Nephron (organoid): ENCODE measurements around the gene PACSIN2.
A peak's percentile ranks its signal among the peaks of the same experiment; 100 is the strongest.
"Not testable (repeated sequence)": the region's sequence is repeated elsewhere in the genome, so short reads cannot be mapped to it uniquely, and the experiment has no call there.

Source experiments
- H3K27ac Mint-ChIP-seq, 3 experiments: 2 replicates each; pipeline ENCODE4 v1.8.0; 2020; ENCODE audit warnings: mixed read lengths in 3 of 3, mild to moderate bottlenecking in 2 of 3, moderate library complexity in 1 of 3
- H3K27me3 Mint-ChIP-seq: 2 replicates; pipeline ENCODE4 v1.8.0; 2021; ENCODE audit warnings: low read depth, mild to moderate bottlenecking, moderate library complexity, mixed read lengths
- H3K36me3 Mint-ChIP-seq: 2 replicates; pipeline ENCODE4 v1.8.0; 2020; ENCODE audit warnings: low read depth, mixed read lengths
- H3K4me1 Mint-ChIP-seq: 2 replicates; pipeline ENCODE4 v1.8.0; 2020; ENCODE audit warnings: mixed read lengths
- H3K4me3 Mint-ChIP-seq, 3 experiments: 2 replicates each; pipeline ENCODE4 v1.8.0; 2020; ENCODE audit warnings: mild to moderate bottlenecking in 3 of 3, mixed read lengths in 3 of 3, moderate library complexity in 2 of 3
- H3K9me3 Mint-ChIP-seq: 2 replicates; pipeline ENCODE4 v1.8.0; 2020; ENCODE audit warnings: mixed read lengths
- CTCF ChIP-seq, 3 experiments: fragments of 200-600 bp; sonication (generic); IDR thresholded peaks; one replicate each; pipeline ENCODE4 v1.5.0; 2021; ENCODE audit warnings: antibody characterized with exemption in 3 of 3; ENCODE audit not compliant: unreplicated experiment in 3 of 3

The PACSIN2 gene

DNA sequence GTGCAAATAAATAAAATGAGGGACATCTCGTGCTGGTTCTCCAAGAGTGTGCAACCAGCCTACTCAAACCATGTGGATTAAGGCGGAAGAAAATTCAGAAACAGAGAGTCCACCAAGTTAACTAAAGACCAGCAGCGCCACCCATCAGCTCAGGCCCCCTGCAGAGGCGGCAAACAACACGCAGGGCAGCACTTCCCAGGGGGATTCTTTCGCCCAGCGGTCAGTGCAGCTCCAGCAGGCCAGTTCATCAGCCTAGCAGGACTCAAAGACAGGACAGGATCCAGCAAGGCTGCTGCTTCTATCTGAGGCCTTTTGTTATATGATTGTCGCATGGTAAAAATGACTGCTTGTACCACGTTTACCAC lies 51.7 kb downstream of the PACSIN2 start:
- H3K27ac Mint-ChIP-seq = no peak overlapping the region
- no peak for TF ChIP-seq CTCF (IDR thresholded peaks at IDR 0.05; ENCODE audit: unreplicated experiment in 3 of 3)
- no peaks in the 10 kb centered on the region for H3K9me3 Mint-ChIP-seq
- H3K4me3 Mint-ChIP-seq = no peak overlapping the region
- H3K27me3 Mint-ChIP-seq = no peaks in the 10 kb centered on the region
- H3K36me3 Mint-ChIP-seq = peaks cover 25% of the 10 kb centered on the region
- peaks cover 73% of the 10 kb centered on the region for H3K4me1 Mint-ChIP-seq

- peaks cover 75% of the 10 kb centered on the region for H3K4me1 Mint-ChIP-seq
- H3K36me3 Mint-ChIP-seq = peaks cover 20% of the 10 kb centered on the region
- no peak for TF ChIP-seq CTCF (IDR thresholded peaks at IDR 0.05; ENCODE audit: unreplicated experiment in 3 of 3)
- peak overlapping the region in 1 of 3 experiments; percentile 55 for H3K27ac Mint-ChIP-seq
- H3K4me3 Mint-ChIP-seq = no peak overlapping the region
- no peaks in the 10 kb centered on the region for H3K27me3 Mint-ChIP-seq
- H3K9me3 Mint-ChIP-seq = no peaks in the 10 kb centered on the region
Observed at GRCh38 chr22:42962295-42963230, 52.4 kb downstream of the PACSIN2 start.

- TF ChIP-seq CTCF (IDR thresholded peaks at IDR 0.05; ENCODE audit: unreplicated experiment in 3 of 3) = no peak
- no peaks in the 10 kb centered on the region for H3K9me3 Mint-ChIP-seq
- H3K27ac Mint-ChIP-seq = peak overlapping the region in 2 of 3 experiments; percentile 55 to 79
- H3K36me3 Mint-ChIP-seq = peaks cover 15% of the 10 kb centered on the region
- H3K27me3 Mint-ChIP-seq = no peaks in the 10 kb centered on the region
- no peak overlapping the region for H3K4me3 Mint-ChIP-seq
- peaks cover 71% of the 10 kb centered on the region for H3K4me1 Mint-ChIP-seq
Observed at GRCh38 chr22:42961810-42962209, 53.1 kb downstream of the PACSIN2 start.

GRCh38 chr22:42961400-42961690 lies 53.6 kb downstream of the PACSIN2 start:
- peaks cover 66% of the 10 kb centered on the region for H3K4me1 Mint-ChIP-seq
- peak overlapping the region in 1 of 3 experiments; percentile 91 for H3K27ac Mint-ChIP-seq
- not testable (repeated sequence) for H3K4me3 Mint-ChIP-seq, H3K27me3 Mint-ChIP-seq, H3K9me3 Mint-ChIP-seq
- H3K36me3 Mint-ChIP-seq = peaks cover 11% of the 10 kb centered on the region

DNA sequence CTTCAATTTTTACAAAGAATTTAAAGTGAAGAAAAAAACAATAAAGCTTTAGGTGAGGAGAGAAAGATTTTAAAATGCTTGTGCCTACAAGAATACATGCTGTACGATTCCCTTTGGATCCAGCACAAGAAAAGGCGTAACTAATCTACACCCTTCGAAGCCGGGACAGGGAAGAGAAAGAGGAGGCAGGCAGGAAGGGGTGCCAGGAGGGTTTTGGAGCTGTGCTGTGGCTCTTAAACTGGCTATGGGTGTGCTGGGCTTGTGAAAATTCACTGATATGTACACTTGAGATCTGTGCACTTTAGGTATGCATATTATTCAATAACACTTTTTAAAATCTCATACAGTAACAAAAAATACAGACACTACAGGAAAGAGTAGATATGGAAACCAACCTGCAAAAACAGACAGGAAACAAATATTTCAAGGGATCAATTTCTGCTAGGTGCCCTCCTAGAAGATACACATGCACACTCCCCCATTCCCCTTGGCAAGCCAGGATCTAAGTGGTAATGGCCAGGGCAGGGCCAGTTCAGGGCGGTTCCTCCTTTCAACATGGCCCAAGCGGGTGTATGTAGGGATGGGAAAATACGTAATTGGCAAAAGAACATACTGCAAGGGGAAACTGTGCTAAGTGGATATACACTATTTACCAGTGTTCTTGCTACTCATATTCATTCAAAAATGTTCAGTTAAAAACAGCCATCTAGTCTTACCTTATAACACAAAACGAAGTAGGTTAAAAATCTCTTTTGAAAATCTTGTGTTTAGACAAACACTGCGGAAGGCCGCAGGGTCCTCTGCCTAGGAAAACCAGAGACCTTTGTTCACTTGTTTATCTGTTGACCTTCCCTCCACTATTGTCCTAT lies 54.2 kb downstream of the PACSIN2 start:
- no peak overlapping the region for H3K4me3 Mint-ChIP-seq

More for the DNA sequence above, 54.2 kb downstream of the PACSIN2 start:
- Mint-ChIP-seq H3K4me1 (peaks cover 63% of the 10 kb centered on the region), H3K36me3 (peaks cover 12% of the 10 kb centered on the region), H3K27me3 (no peaks in the 10 kb centered on the region), H3K27ac (peak overlapping the region; percentile 73 to 91 (median 88)), H3K9me3 (no peaks in the 10 kb centered on the region)
- no peak for TF ChIP-seq CTCF (IDR thresholded peaks at IDR 0.05; ENCODE audit: unreplicated experiment in 3 of 3)
